Activated CD4-positive, alpha-beta T cell treated with anti-CD3 and anti-CD28 coated beads for 36 hours (primary cell): ENCODE results near the gene HOMER1. TPM values are rescaled to one million over a fixed set of nuclear protein-coding genes. Genes with fewer than 3 reads are reported as not detected.

Source experiments
- ATAC-seq: fragments of 200-7000 bp; cut with Tn5 transposase; one replicate; pipeline ENCODE4 v1.10.0; 2021; ENCODE audit warnings: mild to moderate bottlenecking, moderate library complexity
- CTCF ChIA-PET: fragments of 350-600 bp; sonication (Branson Sonifier 250); formaldehyde crosslinking; loops from one replicate; lab custom pipeline; 2021; ENCODE audit warnings: antibody characterized with exemption; lab: Charles Lee
- POLR2A ChIA-PET: fragments of 350-600 bp; sonication (Branson Sonifier 250); formaldehyde crosslinking; loops from one replicate; lab custom pipeline; 2021; ENCODE audit warnings: antibody characterized with exemption, inconsistent platforms; lab: Charles Lee
- DNase-seq: peaks from one replicate; pipeline ENCODE4 v3.0.0-alpha.2; 2020
- H3K27ac Mint-ChIP-seq: one replicate; pipeline ENCODE4 v1.8.0; 2021; ENCODE audit warnings: mixed read lengths
- H3K27me3 Mint-ChIP-seq: one replicate; pipeline ENCODE4 v1.8.0; 2021; ENCODE audit warnings: mixed read lengths
- H3K36me3 Mint-ChIP-seq: one replicate; pipeline ENCODE4 v1.8.0; 2021; ENCODE audit warnings: low read depth, mixed read lengths
- H3K4me1 Mint-ChIP-seq: one replicate; pipeline ENCODE4 v1.8.0; 2021; ENCODE audit warnings: mixed read lengths
- H3K4me3 Mint-ChIP-seq: one replicate; pipeline ENCODE4 v1.8.0; 2021; ENCODE audit warnings: mild to moderate bottlenecking, moderate library complexity, mixed read lengths
- H3K9me3 Mint-ChIP-seq: one replicate; pipeline ENCODE4 v1.8.0; 2021; ENCODE audit warnings: low read depth, mixed read lengths
- intact Hi-C, 2 experiments: fragments of 100-400 bp; cut with DNase I in 1 of 2; cut with micrococcal nuclease in 1 of 2; formaldehyde crosslinking; loops; one replicate each; pipeline versions ENCODE4 v1.14.2 to v1.15.1; 2022 to 2024; cut with DNase I, micrococcal nuclease
- total RNA-seq, 2 experiments: library from RNA; stranded (reverse); gene quantifications; one replicate each; pipeline ENCODE4 v1.2.3, GENCODE V29; 2021

HOMER1 gene, protein sequence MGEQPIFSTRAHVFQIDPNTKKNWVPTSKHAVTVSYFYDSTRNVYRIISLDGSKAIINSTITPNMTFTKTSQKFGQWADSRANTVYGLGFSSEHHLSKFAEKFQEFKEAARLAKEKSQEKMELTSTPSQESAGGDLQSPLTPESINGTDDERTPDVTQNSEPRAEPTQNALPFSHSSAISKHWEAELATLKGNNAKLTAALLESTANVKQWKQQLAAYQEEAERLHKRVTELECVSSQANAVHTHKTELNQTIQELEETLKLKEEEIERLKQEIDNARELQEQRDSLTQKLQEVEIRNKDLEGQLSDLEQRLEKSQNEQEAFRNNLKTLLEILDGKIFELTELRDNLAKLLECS
- 10 to 100 TPM; 11.1 to 15.1 TPM for total RNA-seq

- H3K9me3 Mint-ChIP-seq = no peaks in the 10 kb centered on the region
- no peaks in the 10 kb centered on the region for H3K36me3 Mint-ChIP-seq
- POLR2A ChIA-PET = no interaction called here
- peaks cover 41% of the 10 kb centered on the region for H3K4me1 Mint-ChIP-seq
- ATAC-seq (peak; percentile 68), DNase-seq (peak; percentile 86)
- peak within 1 kb of the TSS; percentile 93 for H3K4me3 Mint-ChIP-seq
- peak within 1 kb of the TSS; percentile 97 for H3K27ac Mint-ChIP-seq
- CTCF ChIA-PET = interaction anchor here (0.6 to 1.6 kb wide), 5 partner anchors 32 to 382 kb away, joined by 3 read pairs; no protein-coding TSS in a partner anchor
- H3K27me3 Mint-ChIP-seq = peaks cover 15% of the 10 kb centered on the region
- intact Hi-C loops = loop anchor here (1.0 to 5.0 kb wide), 12 partner anchors 47 to 1882 kb away; partner anchors contain the start of genes ARSB (in 2 of the 2), MTX3 (in 2 of the 2), TENT2 (in 2 of the 2) and ZFYVE16 (in 2 of the 2)
These were observed at the start of gene HOMER1 for GRCh38 chr5:79513704-79514390. Gene HOMER1, minus strand, starts transcription at chr5:79514134. Its CDS starts 1,360 bp downstream, at chr5:79512774.

GRCh38 chr5:79563247-79563590 lies 49.3 kb upstream of the HOMER1 start:
- Mint-ChIP-seq H3K4me1 (peaks cover 38% of the 10 kb centered on the region), H3K4me3 (no peak overlapping the region), H3K27me3 (no peaks in the 10 kb centered on the region), H3K27ac (peak overlapping the region; percentile 99), H3K36me3 (peaks cover 7% of the 10 kb centered on the region), H3K9me3 (peaks cover 2% of the 10 kb centered on the region)
- ATAC-seq (no peak), DNase-seq (no peak)
- ChIA-PET POLR2A (interaction anchor here (0.7 kb wide), 2 partner anchors 49 to 173 kb away, joined by 6 to 10 read pairs; no protein-coding TSS in a partner anchor), CTCF (interaction anchor here (0.6 to 1.7 kb wide), 3 partner anchors 50 to 295 kb away, joined by 4 read pairs; no protein-coding TSS in a partner anchor)
- intact Hi-C loops = loop anchor here (2.0 kb wide), 2 partner anchors 50 to 400 kb away; partner anchors contain the start of gene TENT2 (in 1 of the 2)

GRCh38 chr5:79562351-79563246 lies 48.7 kb upstream of the HOMER1 start:
- Mint-ChIP-seq H3K27ac (peak overlapping the region; percentile 99), H3K4me1 (peaks cover 38% of the 10 kb centered on the region), H3K27me3 (no peaks in the 10 kb centered on the region), H3K36me3 (peaks cover 7% of the 10 kb centered on the region), H3K9me3 (peaks cover 2% of the 10 kb centered on the region), H3K4me3 (peak overlapping the region; percentile 5)
- POLR2A ChIA-PET = interaction anchor here (0.7 kb wide), 2 partner anchors 50 to 174 kb away, joined by 6 to 10 read pairs; no protein-coding TSS in a partner anchor
- peak; percentile 31 for ATAC-seq
- DNase-seq = no peak
- CTCF ChIA-PET = interaction anchor here (0.6 to 1.7 kb wide), 3 partner anchors 50 to 296 kb away, joined by 4 read pairs; no protein-coding TSS in a partner anchor
- intact Hi-C loops = loop anchor here (2.0 kb wide), 2 partner anchors 50 to 400 kb away; partner anchors contain the start of gene TENT2 (in 1 of the 2)

GRCh38 chr5:79561525-79561893 lies 47.6 kb upstream of the HOMER1 start:
- peaks cover 2% of the 10 kb centered on the region for H3K9me3 Mint-ChIP-seq
- ChIA-PET CTCF (interaction anchor here (0.5 to 1.4 kb wide), 4 partner anchors 49 to 80 kb away, joined by 3 to 5 read pairs (median 4); no protein-coding TSS in a partner anchor), POLR2A (interaction anchor here (0.6 kb wide), 1 partner anchor 40 kb away, joined by 3 read pairs; no protein-coding TSS in a partner anchor)
- H3K36me3 Mint-ChIP-seq = peaks cover 7% of the 10 kb centered on the region
- peak; percentile 65 for ATAC-seq
- peak overlapping the region; percentile 99 for H3K27ac Mint-ChIP-seq
- peak; percentile 65 for DNase-seq
- intact Hi-C loops = loop anchor here (1.0 to 2.0 kb wide), 8 partner anchors 47 to 565 kb away; partner anchors contain the start of genes HOMER1 (in 1 of the 2), JMY (in 1 of the 2) and TENT2 (in 1 of the 2)
- H3K4me3 Mint-ChIP-seq = peak overlapping the region; percentile 34
- peaks cover 40% of the 10 kb centered on the region for H3K4me1 Mint-ChIP-seq
- H3K27me3 Mint-ChIP-seq = no peaks in the 10 kb centered on the region

DNA sequence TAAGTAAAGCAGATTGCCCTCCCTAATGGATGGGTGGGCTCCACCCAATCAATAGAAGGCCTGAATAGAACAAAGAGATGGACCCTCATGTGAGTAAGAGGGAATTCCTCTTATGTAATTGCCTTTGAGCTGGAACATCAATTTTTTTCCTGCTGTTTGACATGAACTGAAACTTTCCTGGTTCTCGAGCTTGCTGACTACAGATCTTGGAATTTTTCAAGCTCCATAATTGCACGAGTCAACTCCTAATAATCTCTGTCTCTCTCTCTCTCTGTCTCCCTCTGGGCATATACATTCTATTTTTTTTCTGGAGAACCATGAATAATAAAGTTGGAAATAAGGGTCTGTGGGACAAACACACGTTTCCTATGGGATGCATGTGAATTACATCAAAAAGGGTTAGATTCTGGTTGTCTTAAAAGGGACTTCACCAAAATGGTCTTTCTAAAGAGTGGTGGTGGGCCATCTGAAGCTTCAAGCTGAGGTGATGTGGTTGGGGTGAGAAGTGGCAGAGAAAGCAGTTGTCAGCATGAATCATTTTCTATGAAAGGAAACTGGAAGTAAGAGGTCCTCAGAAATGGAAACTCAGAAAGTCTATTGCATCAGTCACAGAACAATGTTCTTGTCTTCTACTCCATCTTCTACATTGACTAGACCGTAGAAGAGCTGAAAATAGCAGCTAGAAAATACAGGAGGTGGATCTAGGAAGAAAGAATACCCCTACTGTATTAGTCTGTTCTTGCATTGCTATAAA lies 47.0 kb upstream of the HOMER1 start:
- peak overlapping the region; percentile 34 for H3K4me3 Mint-ChIP-seq
- peaks cover 2% of the 10 kb centered on the region for H3K9me3 Mint-ChIP-seq
- CTCF ChIA-PET = interaction anchor here (0.8 to 1.4 kb wide), 4 partner anchors 11 to 140 kb away, joined by 3 to 5 read pairs (median 3); no protein-coding TSS in a partner anchor
- ATAC-seq (peak; percentile 86), DNase-seq (peak; percentile 61)
- no peaks in the 10 kb centered on the region for H3K27me3 Mint-ChIP-seq
- peaks cover 7% of the 10 kb centered on the region for H3K36me3 Mint-ChIP-seq
- POLR2A ChIA-PET = interaction anchor here (0.6 kb wide), 2 partner anchors 30 to 40 kb away, joined by 3 read pairs; no protein-coding TSS in a partner anchor
- H3K27ac Mint-ChIP-seq = peak overlapping the region; percentile 99
- intact Hi-C loops = loop anchor here (1.0 to 2.0 kb wide), 8 partner anchors 47 to 565 kb away; partner anchors contain the start of genes HOMER1 (in 1 of the 2), JMY (in 1 of the 2) and TENT2 (in 1 of the 2)
- H3K4me1 Mint-ChIP-seq = peaks cover 44% of the 10 kb centered on the region

- Mint-ChIP-seq H3K36me3 (no peaks in the 10 kb centered on the region), H3K27me3 (peaks cover 2% of the 10 kb centered on the region), H3K4me3 (no peak overlapping the region), H3K4me1 (peaks cover 20% of the 10 kb centered on the region), H3K9me3 (peaks cover 4% of the 10 kb centered on the region), H3K27ac (no peak overlapping the region)
- DNase-seq (no peak), ATAC-seq (no peak)
- CTCF ChIA-PET = interaction anchor here (1.0 to 1.2 kb wide), 2 partner anchors 56 to 70 kb away, joined by 3 read pairs; no protein-coding TSS in a partner anchor
- intact Hi-C loops = no loop called here
- POLR2A ChIA-PET = no interaction called here
These were observed 41.5 kb upstream of the HOMER1 start for GRCh38 chr5:79555418-79555817.

DNA sequence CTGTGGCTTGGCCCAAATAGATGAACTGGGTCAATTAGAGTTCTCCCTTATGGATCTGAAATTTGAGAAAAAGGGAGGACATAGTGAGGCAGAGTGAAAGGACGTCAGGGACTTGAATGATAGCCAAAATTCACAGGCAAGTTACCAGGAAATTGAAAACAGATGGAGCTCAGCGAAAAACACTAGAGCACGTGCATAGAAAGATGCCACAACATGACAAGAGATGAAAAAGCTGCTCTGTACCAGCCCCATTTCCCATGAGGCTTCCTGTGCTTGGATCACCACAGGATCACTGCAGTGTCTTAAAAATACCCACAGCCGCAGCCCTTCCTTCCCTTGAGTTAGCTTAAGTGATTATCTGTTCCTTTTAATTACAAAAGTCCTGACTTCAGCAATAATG lies 39.0 kb upstream of the HOMER1 start:
- ChIA-PET POLR2A (no interaction called here), CTCF (interaction anchor here (0.6 to 1.9 kb wide), 5 partner anchors 23 to 322 kb away, joined by 3 to 6 read pairs (median 4); no protein-coding TSS in a partner anchor)
- Mint-ChIP-seq H3K27ac (no peak overlapping the region), H3K9me3 (peaks cover 4% of the 10 kb centered on the region), H3K4me1 (peaks cover 15% of the 10 kb centered on the region), H3K27me3 (peaks cover 2% of the 10 kb centered on the region), H3K4me3 (no peak overlapping the region), H3K36me3 (no peaks in the 10 kb centered on the region)
- intact Hi-C loops = no loop called here
- no peak for ATAC-seq
- no peak for DNase-seq

- Mint-ChIP-seq H3K27ac (no peak overlapping the region), H3K4me1 (peaks cover 2% of the 10 kb centered on the region), H3K27me3 (no peaks in the 10 kb centered on the region), H3K4me3 (no peak overlapping the region), H3K9me3 (peaks cover 4% of the 10 kb centered on the region), H3K36me3 (no peaks in the 10 kb centered on the region)
- ATAC-seq (no peak), DNase-seq (no peak)
- ChIA-PET CTCF (no interaction called here), POLR2A (no interaction called here)
- intact Hi-C loops = no loop called here
These were observed 34.0 kb upstream of the HOMER1 start for GRCh38 chr5:79547982-79548381.

- Mint-ChIP-seq H3K9me3 (peaks cover 4% of the 10 kb centered on the region), H3K27me3 (no peaks in the 10 kb centered on the region), H3K4me3 (no peak overlapping the region), H3K36me3 (no peaks in the 10 kb centered on the region), H3K4me1 (no peaks in the 10 kb centered on the region), H3K27ac (no peak overlapping the region)
- DNase-seq = no peak
- ChIA-PET POLR2A (no interaction called here), CTCF (interaction anchor here (0.7 to 0.9 kb wide), 2 partner anchors 12 to 936 kb away, joined by 3 to 4 read pairs; no protein-coding TSS in a partner anchor)
- no peak for ATAC-seq
- intact Hi-C loops = no loop called here
These were observed 33.5 kb upstream of the HOMER1 start for GRCh38 chr5:79547429-79547822.
